H9 (cell line): Measurements from ENCODE around the gene F9. TPM values are rescaled to one million over a fixed set of nuclear protein-coding genes. Genes with fewer than 3 reads are reported as not detected.

Experiments used
- DNase-seq: peaks from one replicate; pipeline ENCODE4 v3.0.0-alpha.2; 2017
- H2AFZ ChIP-seq: one replicate; pipeline ENCODE4 v1.6.1; 2013; ENCODE audit warnings: mild to moderate bottlenecking, low read length, control low read depth, moderate library complexity
- H2AK5ac ChIP-seq: 2 replicates; pipeline ENCODE4 v1.6.1; 2013; ENCODE audit warnings: low read length, control low read depth, mixed read lengths; ENCODE audit not compliant: insufficient read length
- H2BK120ac ChIP-seq: one replicate; pipeline ENCODE4 v1.6.1; 2013; ENCODE audit warnings: low read depth, mild to moderate bottlenecking, low read length, control low read depth, inconsistent platforms; ENCODE audit not compliant: poor library complexity, severe bottlenecking
- H2BK12ac ChIP-seq: 2 replicates; pipeline ENCODE4 v1.6.1; 2013; ENCODE audit warnings: low read length, control low read depth, mixed read lengths, low read depth; ENCODE audit not compliant: insufficient read length
- H2BK15ac ChIP-seq: 2 replicates; pipeline ENCODE4 v1.6.1; 2013; ENCODE audit warnings: low read depth, low read length, control low read depth
- H2BK20ac ChIP-seq: one replicate; pipeline ENCODE4 v1.6.1; 2013; ENCODE audit warnings: low read depth, mild to moderate bottlenecking, low read length, control low read depth, inconsistent platforms; ENCODE audit not compliant: poor library complexity, severe bottlenecking
- H2BK5ac ChIP-seq: 2 replicates; pipeline ENCODE4 v1.6.1; 2013; ENCODE audit warnings: low read length, control low read depth, mixed read lengths; ENCODE audit not compliant: insufficient read length
- H3K14ac ChIP-seq: 2 replicates; pipeline ENCODE4 v1.6.1; 2013; ENCODE audit warnings: low read length, control low read depth; ENCODE audit not compliant: insufficient read depth
- H3K18ac ChIP-seq: 2 replicates; pipeline ENCODE4 v1.6.1; 2013; ENCODE audit warnings: low read depth, mild to moderate bottlenecking, mixed read lengths, low read length, control low read depth; ENCODE audit not compliant: insufficient read length
- H3K23ac ChIP-seq: 2 replicates; pipeline ENCODE4 v1.6.1; 2013; ENCODE audit warnings: low read length, control low read depth, mixed read lengths, low read depth; ENCODE audit not compliant: insufficient read length
- H3K23me2 ChIP-seq: 2 replicates; pipeline ENCODE4 v1.6.1; 2013; ENCODE audit warnings: low read depth, mild to moderate bottlenecking, mixed read lengths, low read length, control low read depth; ENCODE audit not compliant: insufficient read length, poor library complexity, severe bottlenecking
- H3K27ac ChIP-seq: 2 replicates; pipeline ENCODE4 v1.5.1; 2013; ENCODE audit warnings: low read length, control low read depth, mixed read lengths, low read depth; ENCODE audit not compliant: insufficient read length
- H3K27me3 ChIP-seq: 2 replicates; pipeline ENCODE4 v1.6.1; 2013; ENCODE audit warnings: low read length, control low read depth, inconsistent platforms; ENCODE audit not compliant: insufficient read depth
- H3K4ac ChIP-seq: 2 replicates; pipeline ENCODE4 v1.6.1; 2013; ENCODE audit warnings: low read depth, mild to moderate bottlenecking, control low read depth, inconsistent platforms, low read length, moderate library complexity
- H3K4me1 ChIP-seq: 2 replicates; pipeline ENCODE4 v1.6.1; 2013; ENCODE audit warnings: low read length, control low read depth, inconsistent platforms; ENCODE audit not compliant: insufficient read depth
- H3K4me2 ChIP-seq: 2 replicates; pipeline ENCODE4 v1.6.1; 2013; ENCODE audit warnings: low read length, control low read depth, mixed read lengths; ENCODE audit not compliant: insufficient read length, insufficient read depth
- H3K56ac ChIP-seq: 2 replicates; pipeline ENCODE4 v1.6.1; 2013; ENCODE audit warnings: low read depth, mild to moderate bottlenecking, mixed read lengths, low read length, control low read depth; ENCODE audit not compliant: insufficient read length
- H3K79me1 ChIP-seq: 2 replicates; pipeline ENCODE4 v1.6.1; 2013; ENCODE audit warnings: low read depth, mild to moderate bottlenecking, moderate library complexity, low read length, control low read depth, inconsistent platforms; ENCODE audit not compliant: insufficient read depth, poor library complexity, severe bottlenecking
- H3K79me2 ChIP-seq: 2 replicates; pipeline ENCODE4 v1.6.1; 2013; ENCODE audit warnings: low read length, control low read depth, inconsistent platforms; ENCODE audit not compliant: insufficient read depth
- H3K9ac ChIP-seq: 2 replicates; pipeline ENCODE4 v1.6.1; 2013; ENCODE audit warnings: low read length, control low read depth, mixed read lengths; ENCODE audit not compliant: insufficient read length; ENCODE audit errors: extremely low read depth
- H3K9me3 ChIP-seq: one replicate; pipeline ENCODE4 v1.6.1; 2013; ENCODE audit warnings: low read depth, low read length, inconsistent platforms; ENCODE audit not compliant: control insufficient read depth
- H3T11ph ChIP-seq: one replicate; pipeline ENCODE4 v1.6.1; 2013; ENCODE audit warnings: mild to moderate bottlenecking, low read length, control low read depth, inconsistent platforms
- H4K20me1 ChIP-seq: one replicate; pipeline ENCODE4 v1.6.1; 2013; ENCODE audit not compliant: control insufficient read depth, insufficient read length, insufficient read depth
- H4K5ac ChIP-seq: 2 replicates; pipeline ENCODE4 v1.6.1; 2013; ENCODE audit warnings: low read depth, mild to moderate bottlenecking, mixed read lengths, low read length, control low read depth; ENCODE audit not compliant: insufficient read length
- H4K8ac ChIP-seq: replicated peaks from 2 replicates; pipeline ENCODE4 v1.6.1; 2013; ENCODE audit warnings: low read length, control low read depth, mixed read lengths, low read depth; ENCODE audit not compliant: insufficient read length
- H4K91ac ChIP-seq: 2 replicates; pipeline ENCODE4 v1.6.1; 2013; ENCODE audit warnings: low read depth, mild to moderate bottlenecking, moderate library complexity, mixed read lengths, low read length, control low read depth; ENCODE audit not compliant: insufficient read length
- H3K27ac Mint-ChIP-seq, 3 experiments: 2 replicates in 2 of 3; 3 replicates in 1 of 3; pipeline ENCODE4 v1.8.0; 2020 to 2021; ENCODE audit warnings: mixed read lengths in 3 of 3, mild to moderate bottlenecking in 1 of 3, moderate library complexity in 1 of 3
- H3K27me3 Mint-ChIP-seq: 2 replicates; pipeline ENCODE4 v1.8.0; 2021; ENCODE audit warnings: low read depth, mild to moderate bottlenecking, moderate library complexity, mixed read lengths
- H3K36me3 Mint-ChIP-seq, 3 experiments: 2 replicates in 2 of 3; 3 replicates in 1 of 3; pipeline ENCODE4 v1.8.0; 2020 to 2021; ENCODE audit warnings: low read depth in 3 of 3, mixed read lengths in 3 of 3; ENCODE audit not compliant: insufficient read depth in 1 of 3
- H3K4me1 Mint-ChIP-seq, 2 experiments: 2 replicates each; pipeline ENCODE4 v1.8.0; 2020; ENCODE audit warnings: mixed read lengths in 2 of 2
- H3K4me3 Mint-ChIP-seq, 2 experiments: 2 replicates in 1 of 2; 3 replicates in 1 of 2; pipeline ENCODE4 v1.8.0; 2020 to 2021; ENCODE audit warnings: mild to moderate bottlenecking in 2 of 2, mixed read lengths in 2 of 2, moderate library complexity in 1 of 2
- H3K9me3 Mint-ChIP-seq, 2 experiments: 2 replicates in 1 of 2; 3 replicates in 1 of 2; pipeline ENCODE4 v1.8.0; 2020; ENCODE audit warnings: mild to moderate bottlenecking in 2 of 2, mixed read lengths in 2 of 2, moderate library complexity in 1 of 2
- WGBS: extraction: QIAGEN DNeasy Blood & Tissue Kit; methylation state at CpG from one replicate; pipeline ENCODE4 v1.1.7; 2013; ENCODE audit warnings: missing lambda C conversion rate, low lambda C conversion rate, mixed read lengths; ENCODE audit not compliant: insufficient read length; ENCODE audit errors: extremely low coverage; 5-methylcytosine and 5-hydroxymethylcytosine counted together
- total RNA-seq: library from RNA; stranded (reverse); gene quantifications from 2 replicates; pipeline ENCODE4 v1.2.1, GENCODE V29; 2021
- TF ChIP-seq, protein P1 (sequence below): fragments of 200-600 bp; sonication (generic); conservative IDR thresholded peaks from 3 replicates; pipeline ENCODE4 v1.8.0; 2021; ENCODE audit warnings: antibody characterized with exemption, mild to moderate bottlenecking

The F9 gene
- total RNA-seq, 1 experiment from 2014 or later: not detected

DNA sequence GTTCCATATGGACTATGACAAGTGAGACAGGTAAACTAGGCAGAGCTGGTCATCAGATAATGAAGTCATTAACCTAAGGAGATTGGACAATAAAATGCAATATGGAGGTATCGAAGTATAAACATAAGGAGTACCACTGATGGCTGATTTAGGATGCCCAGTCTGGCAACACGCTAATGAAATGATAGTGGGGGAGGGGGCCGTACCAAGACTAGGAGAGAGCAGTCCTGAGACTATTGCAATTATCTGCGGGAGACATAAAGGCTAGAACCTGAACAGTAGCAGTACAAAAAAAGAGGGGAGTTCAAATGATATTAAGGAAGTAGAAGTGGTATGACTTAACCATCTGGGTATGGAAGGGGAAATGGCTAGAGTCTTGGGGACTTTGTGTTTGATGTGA lies 2.3 kb downstream of the F9 start:
- Histone ChIP-seq H4K5ac (no peak overlapping the region), H3K4ac (no peak overlapping the region), H3K79me1 (no peaks in the 10 kb centered on the region), H3K27me3 (no peaks in the 10 kb centered on the region), H4K20me1 (no peaks in the 10 kb centered on the region), H2BK12ac (no peak overlapping the region), H3K18ac (no peak overlapping the region), H3K27ac (no peak overlapping the region), H3T11ph (no peak overlapping the region), H2AK5ac (no peak overlapping the region), H3K56ac (no peak overlapping the region), H2BK120ac (no peak overlapping the region), H3K14ac (no peak overlapping the region), H4K8ac (no peak overlapping the region), H4K91ac (no peak overlapping the region), H3K9ac (no peak overlapping the region), H3K9me3 (no peaks in the 10 kb centered on the region), H3K79me2 (no peaks in the 10 kb centered on the region), H2BK20ac (no peak overlapping the region), H3K4me2 (no peak overlapping the region), H3K23ac (no peak overlapping the region), H2AFZ (no peak overlapping the region), H2BK5ac (no peak overlapping the region), H3K23me2 (no peaks in the 10 kb centered on the region), H2BK15ac (no peak overlapping the region), H3K4me1 (no peaks in the 10 kb centered on the region)
- Mint-ChIP-seq H3K4me3 (no peak overlapping the region), H3K36me3 (no peaks in the 10 kb centered on the region), H3K4me1 (no peaks in the 10 kb centered on the region), H3K27me3 (no peaks in the 10 kb centered on the region; the same call in 1 of the 2 replicates), H3K9me3 (peaks cover 0 to 35% of the 10 kb centered on the region in 2 experiments; a peak in 3 of 5 replicates), H3K27ac (no peak overlapping the region)
- no peak for DNase-seq
- TF ChIP-seq, protein P1, sequence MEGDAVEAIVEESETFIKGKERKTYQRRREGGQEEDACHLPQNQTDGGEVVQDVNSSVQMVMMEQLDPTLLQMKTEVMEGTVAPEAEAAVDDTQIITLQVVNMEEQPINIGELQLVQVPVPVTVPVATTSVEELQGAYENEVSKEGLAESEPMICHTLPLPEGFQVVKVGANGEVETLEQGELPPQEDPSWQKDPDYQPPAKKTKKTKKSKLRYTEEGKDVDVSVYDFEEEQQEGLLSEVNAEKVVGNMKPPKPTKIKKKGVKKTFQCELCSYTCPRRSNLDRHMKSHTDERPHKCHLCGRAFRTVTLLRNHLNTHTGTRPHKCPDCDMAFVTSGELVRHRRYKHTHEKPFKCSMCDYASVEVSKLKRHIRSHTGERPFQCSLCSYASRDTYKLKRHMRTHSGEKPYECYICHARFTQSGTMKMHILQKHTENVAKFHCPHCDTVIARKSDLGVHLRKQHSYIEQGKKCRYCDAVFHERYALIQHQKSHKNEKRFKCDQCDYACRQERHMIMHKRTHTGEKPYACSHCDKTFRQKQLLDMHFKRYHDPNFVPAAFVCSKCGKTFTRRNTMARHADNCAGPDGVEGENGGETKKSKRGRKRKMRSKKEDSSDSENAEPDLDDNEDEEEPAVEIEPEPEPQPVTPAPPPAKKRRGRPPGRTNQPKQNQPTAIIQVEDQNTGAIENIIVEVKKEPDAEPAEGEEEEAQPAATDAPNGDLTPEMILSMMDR: no peak
- no CpG with 5 or more reads among the region's 4 CpGs for WGBS
